ENCODE results near the gene SSB. TPM values are rescaled to one million over a fixed set of nuclear protein-coding genes. Genes with fewer than 3 reads are reported as not detected.

SSB gene
- total and polyA plus RNA-seq, 2 donors (not counting 1 experiment from before 2014, with no cell fraction given) = 17.7 to 81.3 TPM

DNA sequence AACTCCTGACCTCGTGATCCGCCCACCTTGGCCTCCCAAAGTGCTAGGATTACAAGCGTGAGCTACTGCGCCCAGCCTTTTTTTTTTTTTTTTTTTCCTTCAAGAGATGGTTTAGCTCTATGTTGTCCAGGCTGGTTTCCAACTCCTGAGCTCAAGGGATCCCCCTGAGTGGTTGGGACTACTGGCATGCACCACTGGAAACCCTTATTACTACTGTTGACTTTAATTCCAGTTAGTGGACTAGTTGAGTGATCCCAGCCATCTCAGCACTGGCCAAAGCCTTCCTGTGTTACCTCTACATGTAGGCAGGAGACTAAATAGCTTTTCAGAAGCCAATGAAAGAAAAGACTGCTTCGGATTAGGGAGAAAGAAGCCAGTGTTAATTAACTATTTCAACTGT, 8.1 kb upstream of the SSB start:
- Histone ChIP-seq H3K36me3 (replicated peaks in 1 of 2; ENCODE audit: control extremely low read depth in 1 of 2, control insufficient read depth in 1 of 2, extremely low read depth in 1 of 2, insufficient read depth in 2 of 2, low read length in 1 of 2) (no peaks in the 10 kb centered on the region), H3K9me3 (ENCODE audit: control extremely low read depth in 1 of 3, control insufficient read depth in 2 of 3, insufficient read depth in 1 of 3, low read length in 2 of 3) (no peaks in the 10 kb centered on the region), H3K4me3 (ENCODE audit: control extremely low read depth in 1 of 5, extremely low read depth in 1 of 5, insufficient read depth in 1 of 5, low read depth in 2 of 5, low read length in 4 of 5) (no peak overlapping the region), H3K27me3 (replicated peaks in 1 of 4; ENCODE audit: control extremely low read depth in 1 of 4, control insufficient read depth in 3 of 4, insufficient read depth in 4 of 4, low read length in 3 of 4) (peaks cover 0 to 14% (median 0%) of the 10 kb centered on the region in 4 experiments), H2AFZ (ENCODE audit: insufficient read depth, low read depth, low read length, poor library complexity, severe bottlenecking) (no peak overlapping the region), H3K27ac (ENCODE audit: low read length in 2 of 2) (no peak overlapping the region), H3K9ac (ENCODE audit: low read length) (no peak overlapping the region), H3K79me2 (ENCODE audit: control insufficient read depth, insufficient read depth, low read length) (no peaks in the 10 kb centered on the region), H3K4me1 (ENCODE audit: control insufficient read depth in 2 of 2, insufficient read depth in 2 of 2, low read length in 2 of 2) (peaks cover 5 to 7% of the 10 kb centered on the region in 2 donors), H3K4me2 (replicated peaks; ENCODE audit: low read depth, low read length, poor library complexity, severe bottlenecking) (no peak overlapping the region), H4K20me1 (ENCODE audit: control insufficient read depth, insufficient read depth, low read length, poor library complexity, severe bottlenecking) (no peaks in the 10 kb centered on the region)
- Mint-ChIP-seq H3K27me3 (peaks cover 21% of the 10 kb centered on the region), H3K27ac (no peak overlapping the region), H3K9me3 (ENCODE audit: insufficient read depth) (no peaks in the 10 kb centered on the region), H3K4me3 (no peak overlapping the region), H3K4me1 (peaks cover 6% of the 10 kb centered on the region)
- CTCF ChIA-PET = interaction anchor here (0.7 to 0.9 kb wide), 5 partner anchors 11 to 1885 kb away, joined by 3 read pairs; partner anchors contain the start of gene UBR3
- ATAC-seq (ENCODE audit: low read depth) (no peak), DNase-seq (no peak)
- intact Hi-C loops (cut with micrococcal nuclease) = no loop called here
- no CpG with 5 or more reads among the region's 5 CpGs for WGBS (ENCODE audit: insufficient coverage)
- TF ChIP-seq EZH2 (IDR thresholded peaks at IDR 0.05; ENCODE audit: borderline replicate concordance, insufficient read depth, low read depth, low read length, poor library complexity, severe bottlenecking) = no peak
- TF ChIP-seq, protein P1, sequence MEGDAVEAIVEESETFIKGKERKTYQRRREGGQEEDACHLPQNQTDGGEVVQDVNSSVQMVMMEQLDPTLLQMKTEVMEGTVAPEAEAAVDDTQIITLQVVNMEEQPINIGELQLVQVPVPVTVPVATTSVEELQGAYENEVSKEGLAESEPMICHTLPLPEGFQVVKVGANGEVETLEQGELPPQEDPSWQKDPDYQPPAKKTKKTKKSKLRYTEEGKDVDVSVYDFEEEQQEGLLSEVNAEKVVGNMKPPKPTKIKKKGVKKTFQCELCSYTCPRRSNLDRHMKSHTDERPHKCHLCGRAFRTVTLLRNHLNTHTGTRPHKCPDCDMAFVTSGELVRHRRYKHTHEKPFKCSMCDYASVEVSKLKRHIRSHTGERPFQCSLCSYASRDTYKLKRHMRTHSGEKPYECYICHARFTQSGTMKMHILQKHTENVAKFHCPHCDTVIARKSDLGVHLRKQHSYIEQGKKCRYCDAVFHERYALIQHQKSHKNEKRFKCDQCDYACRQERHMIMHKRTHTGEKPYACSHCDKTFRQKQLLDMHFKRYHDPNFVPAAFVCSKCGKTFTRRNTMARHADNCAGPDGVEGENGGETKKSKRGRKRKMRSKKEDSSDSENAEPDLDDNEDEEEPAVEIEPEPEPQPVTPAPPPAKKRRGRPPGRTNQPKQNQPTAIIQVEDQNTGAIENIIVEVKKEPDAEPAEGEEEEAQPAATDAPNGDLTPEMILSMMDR (IDR thresholded peaks at IDR 0.05) = no peak
- POLR2A ChIA-PET = no interaction called here

DNA sequence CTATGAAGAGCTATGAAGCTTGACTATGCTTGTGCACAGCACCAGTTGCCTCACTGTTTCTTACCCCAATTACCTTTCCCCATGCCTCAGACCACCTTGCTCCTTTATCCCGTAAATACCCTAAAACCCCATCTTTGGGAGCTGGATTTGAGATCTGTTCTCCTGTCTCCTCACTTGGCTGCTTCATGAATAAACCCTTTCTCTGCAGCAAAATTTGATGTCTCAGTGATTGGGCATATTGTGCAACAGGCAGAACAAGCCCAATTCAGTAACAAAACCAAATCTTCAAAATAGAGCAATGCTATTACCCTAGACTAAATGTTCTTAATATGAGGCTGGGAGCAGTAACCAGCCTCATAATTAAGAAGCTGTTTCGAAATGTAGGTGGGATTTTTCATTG, 3.5 kb upstream of the SSB start:
- Histone ChIP-seq H3K4me1 (ENCODE audit: control insufficient read depth in 2 of 2, insufficient read depth in 2 of 2, low read length in 2 of 2) (peaks cover 10 to 12% of the 10 kb centered on the region in 2 donors), H3K27ac (ENCODE audit: low read length in 2 of 2) (no peak overlapping the region), H2AFZ (ENCODE audit: insufficient read depth, low read depth, low read length, poor library complexity, severe bottlenecking) (no peak overlapping the region), H3K27me3 (replicated peaks in 1 of 4; ENCODE audit: control extremely low read depth in 1 of 4, control insufficient read depth in 3 of 4, insufficient read depth in 4 of 4, low read length in 3 of 4) (no peaks in the 10 kb centered on the region), H3K9me3 (ENCODE audit: control extremely low read depth in 1 of 3, control insufficient read depth in 2 of 3, insufficient read depth in 1 of 3, low read length in 2 of 3) (no peaks in the 10 kb centered on the region), H3K4me2 (replicated peaks; ENCODE audit: low read depth, low read length, poor library complexity, severe bottlenecking) (no peak overlapping the region), H3K9ac (ENCODE audit: low read length) (no peak overlapping the region), H4K20me1 (ENCODE audit: control insufficient read depth, insufficient read depth, low read length, poor library complexity, severe bottlenecking) (no peaks in the 10 kb centered on the region), H3K36me3 (replicated peaks in 1 of 2; ENCODE audit: control extremely low read depth in 1 of 2, control insufficient read depth in 1 of 2, extremely low read depth in 1 of 2, insufficient read depth in 2 of 2, low read length in 1 of 2) (no peaks in the 10 kb centered on the region), H3K79me2 (ENCODE audit: control insufficient read depth, insufficient read depth, low read length) (peaks cover 11% of the 10 kb centered on the region), H3K4me3 (ENCODE audit: control extremely low read depth in 1 of 5, extremely low read depth in 1 of 5, insufficient read depth in 1 of 5, low read depth in 2 of 5, low read length in 4 of 5) (no peak overlapping the region)
- no CpG with 5 or more reads among the region's 2 CpGs for WGBS (ENCODE audit: insufficient coverage)
- no peak for TF ChIP-seq EZH2 (IDR thresholded peaks at IDR 0.05; ENCODE audit: borderline replicate concordance, insufficient read depth, low read depth, low read length, poor library complexity, severe bottlenecking)
- TF ChIP-seq, protein P1 (IDR thresholded peaks at IDR 0.05) = no peak
- DNase-seq = no peak
- Mint-ChIP-seq H3K4me1 (peaks cover 13% of the 10 kb centered on the region), H3K27ac (no peak overlapping the region), H3K9me3 (ENCODE audit: insufficient read depth) (no peaks in the 10 kb centered on the region), H3K27me3 (no peaks in the 10 kb centered on the region), H3K4me3 (no peak overlapping the region)
- intact Hi-C loops (cut with micrococcal nuclease) = loop anchor here (5.0 kb wide), 1 partner anchor 223 kb away; the partner anchor contains the start of gene FASTKD1
- ChIA-PET CTCF (no interaction called here), POLR2A (no interaction called here)
- no peak for ATAC-seq (ENCODE audit: low read depth)

Measured in B cell (primary cell).